Measurements from ENCODE around the gene CASR.
"Not testable (repeated sequence)": the region's sequence is repeated elsewhere in the genome, so short reads cannot be mapped to it uniquely, and the experiment has no call there.

The CASR gene

DNA sequence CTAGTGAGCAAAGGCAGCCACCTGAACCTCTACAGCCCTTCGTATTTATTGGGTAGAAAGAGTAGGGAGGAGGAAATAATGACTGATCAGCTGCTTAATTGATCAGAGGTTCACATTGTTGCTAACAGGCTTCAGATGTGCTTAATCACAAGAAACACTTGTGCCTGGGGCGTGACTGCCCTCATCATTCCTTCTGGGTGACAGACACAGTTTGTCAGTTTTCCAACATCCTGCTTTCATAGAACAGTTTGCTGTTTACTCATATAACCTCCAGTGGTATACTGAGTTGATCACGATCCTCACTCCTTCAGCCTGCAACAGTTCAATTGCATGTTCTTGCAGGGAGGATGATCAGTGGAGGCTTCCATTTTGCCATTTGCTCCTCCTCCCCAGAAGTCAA lies 13.6 kb upstream of the CASR start:
- no peak for DNase-seq (ENCODE audit: low spot score)
- Histone ChIP-seq H3K4ac (ENCODE audit: low read length) (no peak overlapping the region), H3K14ac (ENCODE audit: low read length) (no peak overlapping the region), H2BK120ac (ENCODE audit: low read depth, low read length) (no peak overlapping the region), H3K9ac (ENCODE audit: low read depth, low read length, poor library complexity) (no peak overlapping the region), H2BK12ac (ENCODE audit: low read length) (no peak overlapping the region), H3K23ac (ENCODE audit: low read depth, low read length, poor library complexity) (no peak overlapping the region), H2BK5ac (ENCODE audit: low read length) (no peak overlapping the region), H2AK5ac (ENCODE audit: low read depth, low read length) (no peak overlapping the region), H3K27me3 (ENCODE audit: control insufficient read depth in 3 of 3, insufficient read depth in 3 of 3, low read depth in 1 of 3, low read length in 3 of 3) (no peaks in the 10 kb centered on the region), H3K4me1 (ENCODE audit: control insufficient read depth in 2 of 2, insufficient read depth in 1 of 2, low read depth in 1 of 2, low read length in 2 of 2) (no peaks in the 10 kb centered on the region), H3K9me3 (replicated peaks in 1 of 2; ENCODE audit: control insufficient read depth in 2 of 2, insufficient read depth in 1 of 2, low read depth in 1 of 2, low read length in 2 of 2) (no peaks in the 10 kb centered on the region), H4K91ac (ENCODE audit: low read depth, low read length, poor library complexity) (no peak overlapping the region), H4K8ac (ENCODE audit: low read depth, low read length) (no peak overlapping the region), H3K79me1 (ENCODE audit: low read depth, low read length) (no peaks in the 10 kb centered on the region), H3K4me3 (ENCODE audit: low read length in 2 of 2) (no peak overlapping the region), H3K4me2 (ENCODE audit: insufficient read depth, low read length, poor library complexity, severe bottlenecking) (no peak overlapping the region), H3K18ac (ENCODE audit: low read length) (no peak overlapping the region), H3K36me3 (replicated peaks in 1 of 2; ENCODE audit: control insufficient read depth in 2 of 2, insufficient read depth in 2 of 2, low read length in 2 of 2) (no peaks in the 10 kb centered on the region), H2BK15ac (ENCODE audit: low read length) (no peak overlapping the region), H2AFZ (ENCODE audit: low read length) (no peak overlapping the region), H3K27ac (replicated peaks; ENCODE audit: low read length) (no peak overlapping the region)
- no CpG with 5 or more reads among the region's 3 CpGs for WGBS, 2 donors (ENCODE audit: extremely low coverage in 2 of 2, insufficient read length in 2 of 2, insufficient replicate concordance in 1 of 2)

DNA sequence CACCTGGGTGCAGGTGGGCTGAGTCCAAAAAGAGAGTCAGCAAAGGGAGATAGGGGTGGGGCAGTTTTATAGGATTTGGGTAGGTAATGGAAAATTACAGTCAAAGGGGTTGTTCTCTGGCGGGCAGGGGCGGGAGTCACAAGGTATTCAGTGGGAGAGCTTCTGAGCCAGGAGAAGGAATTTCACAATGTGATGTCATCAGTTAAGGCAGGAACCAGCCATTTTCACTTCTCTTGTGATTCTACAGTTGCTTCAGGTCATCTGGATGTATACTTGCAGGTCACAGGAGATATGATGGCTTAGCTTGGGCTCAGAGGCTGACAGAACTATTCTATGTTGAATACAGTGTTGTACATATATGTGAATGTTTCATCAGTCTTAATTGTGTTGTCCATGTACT lies 12.1 kb upstream of the CASR start:
- not testable (repeated sequence) for H3K9ac ChIP-seq (ENCODE audit: low read depth, low read length, poor library complexity); H3K27me3 ChIP-seq (ENCODE audit: control insufficient read depth in 3 of 3, insufficient read depth in 3 of 3, low read depth in 1 of 3, low read length in 3 of 3); H3K36me3 ChIP-seq (replicated peaks in 1 of 2; ENCODE audit: control insufficient read depth in 2 of 2, insufficient read depth in 2 of 2, low read length in 2 of 2); DNase-seq (ENCODE audit: low spot score); H3K27ac ChIP-seq (replicated peaks; ENCODE audit: low read length); H2BK15ac ChIP-seq (ENCODE audit: low read length); H3K4me2 ChIP-seq (ENCODE audit: insufficient read depth, low read length, poor library complexity, severe bottlenecking); H3K23ac ChIP-seq (ENCODE audit: low read depth, low read length, poor library complexity); H3K9me3 ChIP-seq (replicated peaks in 1 of 2; ENCODE audit: control insufficient read depth in 2 of 2, insufficient read depth in 1 of 2, low read depth in 1 of 2, low read length in 2 of 2); H3K18ac ChIP-seq (ENCODE audit: low read length); H2AK5ac ChIP-seq (ENCODE audit: low read depth, low read length); H3K14ac ChIP-seq (ENCODE audit: low read length); H2BK5ac ChIP-seq (ENCODE audit: low read length); H3K4me3 ChIP-seq (ENCODE audit: low read length in 2 of 2); H3K79me1 ChIP-seq (ENCODE audit: low read depth, low read length); H3K4ac ChIP-seq (ENCODE audit: low read length); H2BK120ac ChIP-seq (ENCODE audit: low read depth, low read length); H3K4me1 ChIP-seq (ENCODE audit: control insufficient read depth in 2 of 2, insufficient read depth in 1 of 2, low read depth in 1 of 2, low read length in 2 of 2); H4K8ac ChIP-seq (ENCODE audit: low read depth, low read length); H2AFZ ChIP-seq (ENCODE audit: low read length); H2BK12ac ChIP-seq (ENCODE audit: low read length); H4K91ac ChIP-seq (ENCODE audit: low read depth, low read length, poor library complexity)
- WGBS, 2 donors (ENCODE audit: extremely low coverage in 2 of 2, insufficient read length in 2 of 2, insufficient replicate concordance in 1 of 2): no CpG with 5 or more reads among the region's 2 CpGs

- H2AFZ ChIP-seq (ENCODE audit: low read length): no peak overlapping the region
- no peak overlapping the region for H3K23ac ChIP-seq (ENCODE audit: low read depth, low read length, poor library complexity)
- H2BK15ac ChIP-seq (ENCODE audit: low read length): no peak overlapping the region
- no peak for DNase-seq (ENCODE audit: low spot score)
- no peak overlapping the region for H2AK5ac ChIP-seq (ENCODE audit: low read depth, low read length)
- no peak overlapping the region for H3K14ac ChIP-seq (ENCODE audit: low read length)
- H3K4me2 ChIP-seq (ENCODE audit: insufficient read depth, low read length, poor library complexity, severe bottlenecking): no peak overlapping the region
- no peak overlapping the region for H3K27ac ChIP-seq (replicated peaks; ENCODE audit: low read length)
- no CpG with 5 or more reads among the region's 5 CpGs for WGBS, 2 donors (ENCODE audit: extremely low coverage in 2 of 2, insufficient read length in 2 of 2, insufficient replicate concordance in 1 of 2)
- H2BK12ac ChIP-seq (ENCODE audit: low read length): no peak overlapping the region
- H3K79me1 ChIP-seq (ENCODE audit: low read depth, low read length): no peaks in the 10 kb centered on the region
- no peak overlapping the region for H3K9ac ChIP-seq (ENCODE audit: low read depth, low read length, poor library complexity)
- H2BK120ac ChIP-seq (ENCODE audit: low read depth, low read length): no peak overlapping the region
- no peak overlapping the region for H3K4me3 ChIP-seq (ENCODE audit: low read length in 2 of 2)
- no peaks in the 10 kb centered on the region for H3K9me3 ChIP-seq (replicated peaks in 1 of 2; ENCODE audit: control insufficient read depth in 2 of 2, insufficient read depth in 1 of 2, low read depth in 1 of 2, low read length in 2 of 2)
- H3K18ac ChIP-seq (ENCODE audit: low read length): no peak overlapping the region
- H4K8ac ChIP-seq (ENCODE audit: low read depth, low read length): no peak overlapping the region
- no peak overlapping the region for H4K91ac ChIP-seq (ENCODE audit: low read depth, low read length, poor library complexity)
- H3K36me3 ChIP-seq (replicated peaks in 1 of 2; ENCODE audit: control insufficient read depth in 2 of 2, insufficient read depth in 2 of 2, low read length in 2 of 2): no peaks in the 10 kb centered on the region
- H3K4me1 ChIP-seq (ENCODE audit: control insufficient read depth in 2 of 2, insufficient read depth in 1 of 2, low read depth in 1 of 2, low read length in 2 of 2): peaks cover under 1 to 1% of the 10 kb centered on the region in 2 donors
- peaks cover 3 to 35% (median 14%) of the 10 kb centered on the region in 3 experiments for H3K27me3 ChIP-seq (ENCODE audit: control insufficient read depth in 3 of 3, insufficient read depth in 3 of 3, low read depth in 1 of 3, low read length in 3 of 3)
- H3K4ac ChIP-seq (ENCODE audit: low read length): no peak overlapping the region
- H2BK5ac ChIP-seq (ENCODE audit: low read length): no peak overlapping the region
Measured at GRCh38 chr3:122178711-122179110, 4.8 kb upstream of the CASR start.

- H3K27ac ChIP-seq (replicated peaks; ENCODE audit: low read length): no peak overlapping the region
- no peak overlapping the region for H2BK12ac ChIP-seq (ENCODE audit: low read length)
- peaks cover 3 to 6% of the 10 kb centered on the region in 2 donors for H3K4me1 ChIP-seq (ENCODE audit: control insufficient read depth in 2 of 2, insufficient read depth in 1 of 2, low read depth in 1 of 2, low read length in 2 of 2)
- no peak overlapping the region for H3K14ac ChIP-seq (ENCODE audit: low read length)
- no peak overlapping the region for H2BK15ac ChIP-seq (ENCODE audit: low read length)
- no peak overlapping the region for H3K23ac ChIP-seq (ENCODE audit: low read depth, low read length, poor library complexity)
- no CpG with 5 or more reads among the region's 64 CpGs for WGBS, 2 donors (ENCODE audit: extremely low coverage in 2 of 2, insufficient read length in 2 of 2, insufficient replicate concordance in 1 of 2)
- peak overlapping the region; percentile 81 for H2AFZ ChIP-seq (ENCODE audit: low read length)
- H2BK120ac ChIP-seq (ENCODE audit: low read depth, low read length): no peak overlapping the region
- H3K18ac ChIP-seq (ENCODE audit: low read length): no peak overlapping the region
- no peak overlapping the region for H4K8ac ChIP-seq (ENCODE audit: low read depth, low read length)
- peak overlapping the region; percentile 31 for H3K9ac ChIP-seq (ENCODE audit: low read depth, low read length, poor library complexity)
- H2BK5ac ChIP-seq (ENCODE audit: low read length): peak overlapping the region; percentile 46
- DNase-seq (ENCODE audit: low spot score): no peak
- no peak overlapping the region for H2AK5ac ChIP-seq (ENCODE audit: low read depth, low read length)
- H4K91ac ChIP-seq (ENCODE audit: low read depth, low read length, poor library complexity): no peak overlapping the region
- H3K4ac ChIP-seq (ENCODE audit: low read length): no peak overlapping the region
- H3K79me1 ChIP-seq (ENCODE audit: low read depth, low read length): no peaks in the 10 kb centered on the region
- peaks cover 0 to 2% of the 10 kb centered on the region in 2 donors for H3K9me3 ChIP-seq (replicated peaks in 1 of 2; ENCODE audit: control insufficient read depth in 2 of 2, insufficient read depth in 1 of 2, low read depth in 1 of 2, low read length in 2 of 2)
- no peaks in the 10 kb centered on the region for H3K36me3 ChIP-seq (replicated peaks in 1 of 2; ENCODE audit: control insufficient read depth in 2 of 2, insufficient read depth in 2 of 2, low read length in 2 of 2)
- H3K4me2 ChIP-seq (ENCODE audit: insufficient read depth, low read length, poor library complexity, severe bottlenecking): peak overlapping the region; percentile 70
- H3K4me3 ChIP-seq (ENCODE audit: low read length in 2 of 2): peak overlapping the region in 1 of 2 donors; percentile 72
- peaks cover 8 to 82% (median 37%) of the 10 kb centered on the region in 3 experiments for H3K27me3 ChIP-seq (ENCODE audit: control insufficient read depth in 3 of 3, insufficient read depth in 3 of 3, low read depth in 1 of 3, low read length in 3 of 3)
Measured at GRCh38 chr3:122183893-122184590, 574 bp downstream of the CASR start.

Data from neuronal stem cell (in vitro differentiated cells).